Measurements from ENCODE around the gene CCBE1.

DNA sequence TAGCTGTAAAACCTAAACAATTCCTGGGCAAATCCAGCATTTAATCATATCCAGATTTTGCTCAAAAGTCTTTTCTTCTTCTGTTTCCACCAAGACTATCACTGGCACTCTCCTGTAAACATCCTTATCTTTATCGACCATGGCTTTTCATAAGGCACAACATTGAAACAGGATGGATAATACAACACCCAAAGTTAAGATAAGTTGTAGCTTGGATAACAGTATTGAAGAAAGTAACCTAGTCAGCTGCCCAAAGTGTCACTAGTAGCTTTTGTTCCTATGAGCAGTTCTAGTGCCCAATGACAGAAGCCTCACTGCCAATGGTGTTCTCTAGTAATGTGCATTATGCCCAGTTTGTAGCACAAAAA, 22.3 kb downstream of the CCBE1 start:
- TF ChIP-seq EZH2 (IDR thresholded peaks at IDR 0.05; ENCODE audit: insufficient read depth, low read length), result no peak
- TF ChIP-seq, protein P1, sequence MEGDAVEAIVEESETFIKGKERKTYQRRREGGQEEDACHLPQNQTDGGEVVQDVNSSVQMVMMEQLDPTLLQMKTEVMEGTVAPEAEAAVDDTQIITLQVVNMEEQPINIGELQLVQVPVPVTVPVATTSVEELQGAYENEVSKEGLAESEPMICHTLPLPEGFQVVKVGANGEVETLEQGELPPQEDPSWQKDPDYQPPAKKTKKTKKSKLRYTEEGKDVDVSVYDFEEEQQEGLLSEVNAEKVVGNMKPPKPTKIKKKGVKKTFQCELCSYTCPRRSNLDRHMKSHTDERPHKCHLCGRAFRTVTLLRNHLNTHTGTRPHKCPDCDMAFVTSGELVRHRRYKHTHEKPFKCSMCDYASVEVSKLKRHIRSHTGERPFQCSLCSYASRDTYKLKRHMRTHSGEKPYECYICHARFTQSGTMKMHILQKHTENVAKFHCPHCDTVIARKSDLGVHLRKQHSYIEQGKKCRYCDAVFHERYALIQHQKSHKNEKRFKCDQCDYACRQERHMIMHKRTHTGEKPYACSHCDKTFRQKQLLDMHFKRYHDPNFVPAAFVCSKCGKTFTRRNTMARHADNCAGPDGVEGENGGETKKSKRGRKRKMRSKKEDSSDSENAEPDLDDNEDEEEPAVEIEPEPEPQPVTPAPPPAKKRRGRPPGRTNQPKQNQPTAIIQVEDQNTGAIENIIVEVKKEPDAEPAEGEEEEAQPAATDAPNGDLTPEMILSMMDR (IDR thresholded peaks at IDR 0.05; ENCODE audit: insufficient read depth, low read depth, low read length), result no peak
